Fibroblast of skin of abdomen (primary cell): ENCODE data around the gene IRF5.

Source experiments
- DNase-seq: peaks from one replicate; pipeline ENCODE4 v3.0.0-alpha.2; 2013

IRF5 gene

GRCh38 chr7:128921866-128922440, 15.8 kb upstream of the IRF5 start:
- no peak for DNase-seq

DNA sequence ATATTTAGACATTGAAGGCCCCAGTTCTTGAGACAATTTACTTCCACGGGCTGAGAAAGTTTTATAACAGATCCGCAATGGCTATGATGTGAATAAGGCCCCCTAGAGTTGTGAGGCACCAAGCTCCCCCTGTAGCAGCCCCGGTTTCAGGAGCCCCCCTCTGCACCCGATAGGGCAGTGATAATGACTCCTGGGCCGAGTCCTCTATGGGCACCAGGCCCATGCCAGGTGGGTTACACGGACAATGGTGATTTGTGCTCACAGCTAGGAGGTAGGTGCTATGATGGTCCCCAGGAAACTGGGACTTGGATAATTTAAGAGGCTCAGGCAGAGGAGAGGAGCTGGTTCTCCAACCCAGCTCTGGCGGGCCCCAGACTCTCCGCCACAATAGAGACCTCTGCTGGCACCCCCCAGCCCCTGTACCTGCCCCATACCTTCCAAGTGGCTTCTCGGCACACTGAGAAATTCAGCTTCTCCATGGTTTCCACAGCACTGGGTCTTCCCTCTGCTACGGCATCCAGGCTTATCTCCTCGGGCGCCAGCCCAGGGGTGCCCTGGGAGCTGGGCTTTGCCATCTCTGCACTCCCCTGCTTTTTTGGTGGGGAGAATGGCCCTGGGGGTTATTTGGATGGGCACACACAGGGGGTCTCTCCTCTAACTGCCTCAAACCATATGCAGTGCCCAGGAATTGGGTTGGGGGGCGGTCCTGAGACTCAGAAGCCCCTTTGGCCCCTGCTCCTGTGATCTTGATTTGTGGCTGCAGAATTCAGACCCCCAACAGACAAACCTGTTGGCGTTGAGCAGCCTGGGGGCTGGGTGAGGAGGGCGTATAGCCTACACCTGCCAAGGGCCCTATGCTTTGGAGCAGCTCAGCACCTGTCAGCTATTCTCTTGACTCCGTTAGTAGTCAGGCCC, 15.0 kb upstream of the IRF5 start:
- DNase-seq: no peak

- DNase-seq: no peak
Measured at GRCh38 chr7:128923411-128923800, 14.3 kb upstream of the IRF5 start.

DNA sequence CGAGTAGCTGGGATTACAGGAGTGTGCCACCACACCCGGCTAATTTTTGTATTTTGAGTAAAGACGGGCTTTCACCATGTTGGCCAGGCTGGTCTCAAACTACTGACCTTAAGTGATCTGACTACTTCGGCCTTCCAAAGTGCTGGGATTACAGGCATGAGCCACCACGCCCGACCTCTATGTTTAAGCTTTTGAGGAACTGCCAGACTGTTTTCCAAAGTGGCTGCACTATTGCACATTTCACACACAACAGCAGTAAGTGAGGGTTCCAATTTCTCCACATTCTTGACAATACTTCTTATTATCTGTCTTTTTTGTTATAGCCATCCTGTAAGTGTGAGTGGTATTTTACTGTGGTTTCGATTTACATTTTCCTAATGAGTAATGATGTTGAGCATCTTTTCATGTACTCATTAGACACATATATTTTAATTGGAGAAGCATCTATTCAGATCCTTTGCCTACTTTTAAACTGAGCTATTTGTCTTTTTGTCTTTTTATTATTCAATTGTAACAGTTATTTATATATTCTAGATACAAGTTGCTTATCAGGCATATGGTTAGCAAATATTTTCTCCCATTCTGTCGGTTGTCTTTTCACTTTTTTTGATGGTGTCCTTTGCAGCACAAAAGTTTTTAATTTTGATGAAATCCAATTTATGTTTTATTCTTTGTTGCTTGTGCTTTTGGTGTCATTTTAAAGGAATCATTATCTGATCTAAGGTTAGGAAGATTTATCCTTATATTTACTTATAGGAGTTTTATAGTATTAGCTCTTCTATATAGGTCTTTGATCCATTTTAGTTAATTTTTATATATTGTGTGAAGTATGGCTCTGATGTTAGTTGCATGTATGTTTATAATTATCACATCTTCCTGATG, 12.8 kb upstream of the IRF5 start:
- DNase-seq: no peak

GRCh38 chr7:128928159-128928813, 9.4 kb upstream of the IRF5 start:
- DNase-seq: no peak

GRCh38 chr7:128928882-128929788, 8.6 kb upstream of the IRF5 start:
- DNase-seq: no peak

DNA sequence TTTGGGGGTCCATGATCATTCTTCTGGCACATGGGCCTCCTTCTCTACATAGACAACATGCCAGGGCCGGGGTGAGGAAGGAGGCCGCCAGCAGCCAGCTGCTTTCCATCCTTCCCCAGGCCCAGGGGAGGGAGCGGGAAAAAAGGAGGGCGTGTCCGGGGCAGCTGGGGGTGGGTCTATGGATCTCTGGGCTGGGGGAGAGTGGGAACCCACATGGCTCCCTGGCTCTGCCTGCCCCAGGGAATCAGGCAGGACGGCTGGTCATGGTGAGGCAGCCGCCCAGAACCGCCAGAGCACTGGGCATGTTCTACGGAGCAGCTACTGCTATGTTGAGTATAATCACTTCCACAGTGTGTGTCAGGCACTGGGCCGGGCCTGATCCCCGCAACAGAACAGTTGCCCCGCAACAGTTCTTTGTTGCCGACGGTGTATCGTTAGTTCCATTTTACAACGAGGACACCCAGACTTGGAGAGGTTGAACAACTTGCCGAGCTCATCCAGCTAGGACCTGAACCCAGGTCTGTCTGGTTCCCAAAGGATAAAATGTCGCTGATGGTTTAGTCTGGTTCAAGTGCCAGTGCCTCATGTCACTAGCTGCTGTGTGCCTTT, 6.4 kb upstream of the IRF5 start:
- DNase-seq: no peak

DNA sequence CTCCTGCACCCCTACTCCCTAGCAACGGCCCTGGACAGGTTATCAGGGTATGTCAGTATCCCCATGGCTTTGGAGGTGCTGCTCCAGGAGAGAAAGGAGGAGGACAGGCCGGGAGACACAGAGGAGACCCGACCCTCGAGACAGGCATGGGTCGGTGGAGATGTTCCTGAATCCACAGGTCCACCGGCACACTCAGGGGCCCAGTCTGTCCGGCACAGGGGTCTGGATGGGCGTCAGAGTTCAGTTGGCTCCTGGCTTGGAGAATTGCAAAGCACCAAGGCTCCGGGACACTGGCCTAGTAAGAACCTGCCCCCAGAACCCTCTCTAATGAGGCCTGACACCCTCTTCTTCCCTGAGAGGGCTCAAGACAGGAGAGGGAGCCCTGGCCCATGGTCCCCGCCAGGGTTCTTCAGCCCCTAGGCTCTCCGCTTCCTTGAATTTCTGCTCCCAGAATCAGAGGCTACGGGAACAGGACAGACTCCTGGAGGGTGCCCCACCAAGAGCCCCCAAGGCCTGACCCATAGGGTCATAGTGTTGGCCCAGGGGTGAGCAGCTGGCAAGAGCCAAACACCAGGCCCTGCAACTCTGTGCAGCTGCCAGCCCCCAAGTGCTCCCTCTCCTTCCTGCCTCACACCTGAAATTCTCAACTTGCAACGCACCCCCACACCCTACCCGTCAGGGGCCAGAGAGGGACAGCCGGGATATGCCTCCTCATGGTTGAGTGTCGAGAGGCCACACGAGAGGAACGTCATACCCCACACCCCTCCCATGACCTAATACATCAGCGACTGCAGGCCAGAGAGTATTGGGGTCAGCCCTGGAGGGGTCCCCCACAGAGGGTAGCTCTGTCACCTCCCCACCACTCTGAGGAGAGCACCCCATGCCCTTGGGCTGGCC, 5.5 kb upstream of the IRF5 start:
- no peak for DNase-seq

GRCh38 chr7:128932862-128933179, 4.9 kb upstream of the IRF5 start:
- DNase-seq: no peak

DNA sequence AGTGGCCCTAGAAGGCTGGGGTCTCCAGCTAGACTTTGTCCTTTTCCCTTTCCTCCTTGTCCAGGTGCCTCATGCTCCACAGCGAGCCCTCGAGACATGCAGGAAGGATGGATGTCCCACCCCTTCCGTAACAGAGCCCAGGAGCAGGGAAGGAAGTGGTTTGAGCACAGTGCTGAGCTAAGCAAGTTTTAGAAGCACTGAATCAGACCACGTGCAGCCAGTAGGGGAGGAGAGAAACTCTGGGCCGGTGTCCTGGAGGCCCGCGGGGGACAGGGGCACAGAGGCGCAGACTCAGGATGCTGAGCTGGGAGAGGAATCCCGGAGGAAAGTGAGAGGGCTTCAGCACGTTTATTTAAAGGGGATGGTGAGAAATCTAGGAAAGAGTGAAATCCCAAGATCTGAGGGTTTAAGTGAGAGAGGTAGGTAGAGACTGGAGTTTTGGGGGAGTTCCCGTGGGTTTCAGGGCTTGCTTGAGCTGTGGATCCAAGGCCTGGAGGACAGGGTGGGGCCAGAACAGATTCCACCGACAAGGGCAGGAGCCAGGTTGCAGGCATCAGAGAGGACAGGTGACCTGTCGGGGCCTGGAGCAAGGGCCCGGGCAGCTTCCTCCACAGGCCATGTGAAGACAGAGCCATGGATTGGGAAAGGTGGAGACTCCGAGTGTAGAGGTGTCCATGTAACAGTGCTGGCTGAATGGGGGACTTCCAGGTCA, 4.4 kb upstream of the IRF5 start:
- DNase-seq: no peak

DNA sequence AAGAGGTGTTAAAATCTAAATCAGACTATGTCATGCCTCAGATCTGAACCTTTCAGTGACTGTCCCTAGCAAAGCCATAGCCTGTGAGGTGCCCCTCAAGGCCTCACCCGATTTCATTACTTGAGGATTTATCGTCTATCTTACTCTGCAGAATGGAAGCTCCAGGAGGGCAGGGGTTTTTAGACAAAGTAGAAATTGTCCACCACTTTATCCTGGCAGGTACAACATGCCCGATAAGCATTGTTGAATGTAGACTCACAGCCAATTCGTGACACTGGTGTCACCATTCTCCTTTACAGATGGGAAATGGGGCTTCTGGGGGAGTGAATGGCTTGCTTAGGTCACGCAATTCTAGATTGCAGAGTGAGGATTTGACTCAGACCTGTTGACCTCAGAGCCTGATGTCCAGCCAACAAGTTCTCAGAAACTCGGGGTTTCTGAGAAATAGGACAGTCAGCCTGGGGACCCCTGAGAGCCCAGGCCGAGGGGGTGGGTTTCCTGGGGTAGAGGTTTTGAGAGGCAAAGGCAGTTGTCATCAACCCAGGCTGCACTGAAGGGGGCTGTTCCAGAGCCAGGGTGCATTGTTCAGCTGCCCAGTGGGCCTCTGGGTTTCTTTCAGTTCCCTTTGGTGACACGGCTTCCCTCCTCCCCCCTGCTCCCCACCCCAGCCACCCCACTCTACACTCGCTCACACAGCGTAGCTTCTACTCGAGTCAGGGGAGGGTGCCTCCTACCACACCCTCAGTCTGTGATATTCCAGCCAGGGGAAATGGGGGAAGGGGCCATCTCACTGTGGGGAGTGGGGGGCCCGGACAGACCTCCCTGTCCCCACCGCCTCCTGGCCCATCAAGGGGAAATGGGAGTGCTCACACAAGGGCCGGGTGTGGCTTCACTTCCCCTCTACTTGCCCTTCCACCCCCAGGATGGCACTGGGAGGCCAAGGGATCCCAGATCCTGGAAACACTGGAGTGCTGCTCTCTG, 3.1 kb upstream of the IRF5 start:
- DNase-seq: no peak

GRCh38 chr7:128935342-128935730, 2.4 kb upstream of the IRF5 start:
- DNase-seq: no peak

GRCh38 chr7:128936798-128937197, 929 bp upstream of the IRF5 start:
- no peak for DNase-seq

DNA sequence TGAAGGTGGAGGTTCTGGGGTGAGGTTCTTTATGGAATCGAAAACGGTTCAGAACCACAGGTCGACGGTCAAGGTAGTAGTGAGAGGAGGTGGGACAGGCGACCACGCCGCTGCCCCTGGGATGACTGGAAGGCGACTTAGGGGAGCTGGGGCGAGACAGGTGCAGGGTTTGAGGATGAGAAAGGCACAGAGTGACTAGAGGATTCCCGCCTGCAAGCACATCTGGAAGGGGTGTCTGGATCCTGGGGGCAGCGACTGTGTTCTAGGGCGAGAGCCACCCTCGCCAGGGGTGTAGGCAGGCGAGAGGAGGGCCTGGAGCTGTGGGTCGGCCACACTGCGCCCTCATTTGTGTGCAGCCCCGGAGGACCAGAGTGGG, 468 bp upstream of the IRF5 start:
- DNase-seq: no peak

DNA sequence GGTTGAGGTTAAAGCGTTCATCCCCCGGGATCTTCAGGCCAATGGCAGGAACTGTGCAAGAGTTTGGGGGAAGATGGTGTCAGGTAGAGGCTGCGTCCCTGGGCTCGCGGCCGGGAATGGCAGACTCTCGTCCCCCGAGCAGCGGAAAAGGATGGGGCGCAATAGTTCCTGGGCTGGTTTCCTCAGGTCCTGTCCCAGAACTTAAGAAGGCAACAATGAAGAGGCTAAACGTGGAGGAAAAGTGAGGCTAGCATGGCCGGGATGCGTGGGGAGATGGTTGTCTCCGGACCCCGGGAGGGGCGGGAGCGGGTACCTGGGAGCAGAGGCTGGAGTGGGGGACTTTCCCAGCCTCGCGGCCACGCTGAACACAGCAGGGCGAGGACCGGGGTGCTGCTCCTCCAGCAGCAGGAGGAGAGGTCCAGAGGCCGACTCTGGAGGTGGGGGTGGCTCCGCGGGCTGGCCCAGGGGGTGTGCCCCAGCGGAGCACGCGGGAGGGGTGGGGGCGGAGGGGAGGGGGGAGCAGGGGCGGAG, 882 bp downstream of the IRF5 start:
- no peak for DNase-seq

DNA sequence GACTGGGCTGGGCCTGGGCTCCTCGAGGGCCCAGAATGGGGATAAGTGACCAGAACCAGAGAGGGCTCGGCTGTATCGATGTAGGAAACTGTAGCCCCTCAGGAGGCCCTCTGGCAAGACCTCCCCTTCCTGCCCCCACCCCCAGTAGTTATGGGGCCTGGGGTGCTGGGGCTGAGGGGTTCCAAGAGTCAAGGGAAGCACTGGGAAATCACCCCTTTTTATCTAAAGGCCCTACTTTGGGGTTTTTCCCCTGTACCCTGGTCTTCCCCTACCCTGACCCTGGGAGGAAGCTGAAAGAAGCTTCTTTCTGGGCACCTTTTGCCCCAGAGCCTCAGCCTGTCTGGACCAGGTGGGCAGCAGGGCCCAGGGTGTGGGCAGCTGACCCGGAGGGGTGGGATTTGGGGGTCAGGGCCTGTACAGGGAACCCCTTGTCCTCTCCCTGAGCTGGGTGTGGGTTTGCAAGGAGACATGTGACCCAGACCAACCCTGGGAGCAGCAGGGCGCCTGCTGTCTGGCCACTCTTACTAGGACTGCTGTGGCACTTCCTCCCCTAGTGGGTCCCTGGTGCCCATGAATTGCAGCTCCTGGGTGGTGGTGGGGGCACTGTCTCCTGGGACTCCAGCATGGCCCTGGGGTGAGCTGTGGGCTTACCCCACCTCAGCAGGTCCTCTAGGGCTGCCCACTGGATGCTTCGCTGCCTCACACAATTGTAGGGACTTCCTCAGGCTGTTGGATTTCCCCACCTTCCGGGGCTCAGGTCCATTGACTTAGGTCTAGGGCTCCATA, 1.5 kb downstream of the IRF5 start:
- no peak for DNase-seq

DNA sequence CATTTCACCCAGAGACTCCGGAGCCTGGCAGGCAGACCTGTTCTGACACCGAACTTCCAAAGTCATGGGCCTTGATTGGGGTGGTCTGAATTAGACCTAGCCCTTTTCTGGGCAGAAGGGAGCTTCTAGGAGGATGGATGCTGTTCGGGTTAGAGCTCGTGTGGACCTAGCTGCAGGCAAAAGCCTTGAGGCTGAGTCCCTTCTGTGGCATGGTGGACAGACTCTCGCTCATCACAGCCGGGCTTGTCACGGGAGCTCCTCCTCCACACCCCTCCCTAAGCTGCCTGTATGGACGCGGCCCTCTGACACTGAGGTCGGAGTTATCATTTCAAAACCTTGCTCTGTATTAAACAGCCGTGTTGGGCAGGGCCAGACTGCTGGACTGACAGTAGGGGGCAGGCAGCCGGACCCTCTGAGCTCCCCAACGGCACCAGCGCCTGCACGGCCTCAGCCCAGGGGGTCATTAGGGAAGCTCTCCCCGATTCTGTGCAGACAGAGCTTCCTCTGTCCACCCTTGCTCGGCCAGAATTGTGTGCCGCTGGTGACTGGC, 2.2 kb downstream of the IRF5 start:
- DNase-seq: no peak
